SK-N-MC (cell line): ENCODE results near the gene SLC5A10.

ENCODE experiments used
- EZH2 ChIP-seq: fragments of 200-600 bp; sonication (generic); IDR thresholded peaks from one replicate; pipeline ENCODE4 v1.6.1; 2017; ENCODE audit warnings: antibody characterized with exemption
- POLR2AphosphoS5 ChIP-seq: IDR thresholded peaks from 2 replicates; pipeline ENCODE4 v1.6.1; 2012; ENCODE audit warnings: mild to moderate bottlenecking, low read depth, low read length, borderline replicate concordance

DNA sequence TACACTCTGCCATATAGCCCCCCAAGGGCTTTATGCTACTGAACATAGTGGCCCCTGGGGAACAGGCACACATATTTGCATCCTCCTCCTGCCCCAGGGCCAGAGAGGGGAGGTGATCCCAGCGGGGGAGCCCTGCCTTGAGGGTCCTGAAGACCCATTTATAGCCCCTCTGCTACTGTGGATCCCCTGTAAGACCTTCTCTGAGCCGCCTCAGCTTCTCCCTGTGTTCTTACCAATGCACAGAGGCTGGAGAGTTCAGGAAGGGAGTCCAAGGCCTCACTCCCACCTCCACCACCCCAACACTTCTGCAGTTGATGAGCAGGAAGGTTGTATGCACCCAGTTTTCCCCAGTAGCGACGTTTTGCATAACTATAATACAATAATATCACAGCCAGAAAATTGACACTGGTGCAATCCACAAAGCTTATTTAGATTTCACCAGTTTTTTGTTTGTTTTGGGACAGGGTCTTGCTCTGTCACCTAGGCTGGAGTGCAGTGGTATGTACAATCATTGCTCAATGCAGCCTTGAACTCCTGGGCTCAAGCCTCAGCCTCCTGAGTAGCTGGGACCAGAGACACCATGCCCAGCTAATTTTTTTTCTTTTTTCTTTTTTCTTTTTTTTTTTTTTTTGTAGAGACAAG, 53.9 kb downstream of the SLC5A10 start:
- TF ChIP-seq POLR2AphosphoS5 (no peak), EZH2 (no peak)
